Adrenal gland (tissue), 5 donors: Measurements from ENCODE around the gene C3orf20.

ENCODE experiments used
- CTCF ChIP-seq, 6 experiments: fragments of 450-650 bp in 4 of 6; fragments of 200-600 bp in 2 of 6; sonication (generic) in 1 of 6; IDR thresholded peaks; 1 replicate in 5 of 6; 2 replicates in 1 of 6; pipeline versions ENCODE4 v1.5.1 to v1.8.0; 2016 to 2021; ENCODE audit warnings: antibody characterized with exemption in 6 of 6, mild to moderate bottlenecking in 2 of 6, moderate library complexity in 1 of 6
- POLR2A ChIP-seq, 2 donors: fragments of 450-650 bp; IDR thresholded peaks; one replicate each; pipeline ENCODE4 v1.6.1; 2017; ENCODE audit warnings: antibody characterized with exemption in 2 of 2, mild to moderate bottlenecking in 2 of 2, moderate library complexity in 1 of 2
- donor health status: DM: no; HTN: no; CAD: no.

- no peak for TF ChIP-seq CTCF (IDR thresholded peaks at IDR 0.05)
- TF ChIP-seq POLR2A (IDR thresholded peaks at IDR 0.05), result no peak
These were observed 145.2 kb downstream of the C3orf20 start for GRCh38 chr3:14820156-14820555.
